PC-3 (cell line): ENCODE results near the gene PLEKHA6. TPM values are rescaled to one million over a fixed set of nuclear protein-coding genes. Genes with fewer than 3 reads are reported as not detected.

ENCODE experiments used
- ATAC-seq: fragments of 200-7000 bp; cut with Tn5 transposase; 2 replicates; pipeline ENCODE4 v1.9.1; 2020; ENCODE audit warnings: mild to moderate bottlenecking, moderate library complexity
- BruUV-seq: library from RNA; stranded (reverse); fragments of 400-500 nt; replicated peaks from 2 replicates; lab custom pipeline; 2021; lab: Mats Ljungman, UMichigan
- CTCF ChIA-PET: fragments of 300-600 bp; sonication (Branson Sonifier 250); formaldehyde crosslinking; loops from one replicate; lab custom pipeline; 2022; ENCODE audit warnings: antibody characterized with exemption; lab: Charles Lee
- POLR2A ChIA-PET: fragments of 300-600 bp; sonication (Branson Sonifier 250); formaldehyde crosslinking; loops from one replicate; lab custom pipeline; 2022; ENCODE audit warnings: antibody characterized with exemption; ENCODE audit not compliant: unreplicated experiment; lab: Charles Lee
- DNase-seq: peaks from one replicate; pipeline ENCODE4 v3.0.0-alpha.2; 2015
- H2AFZ ChIP-seq: fragments of 300-600 bp; sonication (generic); 2 replicates; pipeline ENCODE4 v1.6.0; 2016; ENCODE audit warnings: antibody characterized with exemption, low read length
- H3F3A ChIP-seq: fragments of 300-600 bp; sonication (generic); one replicate; pipeline ENCODE4 v1.6.0; 2017; ENCODE audit warnings: antibody characterized with exemption, low read length, control low read depth, mild to moderate bottlenecking; ENCODE audit not compliant: unreplicated experiment
- H3K27ac ChIP-seq: fragments of 300-600 bp; sonication (generic); 2 replicates; pipeline ENCODE4 v1.5.1; 2016; ENCODE audit warnings: mild to moderate bottlenecking, low read length
- H3K27me3 ChIP-seq: fragments of 300-600 bp; sonication (generic); 2 replicates; pipeline ENCODE4 v1.6.1; 2016; ENCODE audit warnings: low read length, mixed read lengths
- H3K36me3 ChIP-seq: fragments of 300-600 bp; sonication (generic); 2 replicates; pipeline ENCODE4 v1.6.1; 2016; ENCODE audit warnings: low read depth, mixed run types, low read length, mixed read lengths
- H3K4me1 ChIP-seq: fragments of 300-600 bp; sonication (generic); 2 replicates; pipeline ENCODE4 v1.5.1; 2016; ENCODE audit warnings: low read length; ENCODE audit not compliant: insufficient read depth
- H3K4me2 ChIP-seq: fragments of 300-600 bp; sonication (generic); 2 replicates; pipeline ENCODE4 v1.6.0; 2016; ENCODE audit warnings: low read length
- H3K4me3 ChIP-seq: fragments of 300-600 bp; sonication (generic); 2 replicates; pipeline ENCODE4 v1.5.1; 2016; ENCODE audit warnings: mild to moderate bottlenecking, low read length, mixed read lengths
- H3K79me2 ChIP-seq: fragments of 300-600 bp; sonication (generic); 2 replicates; pipeline ENCODE4 v1.6.1; 2017; ENCODE audit warnings: low read length, mixed read lengths
- H3K9ac ChIP-seq: fragments of 300-600 bp; sonication (generic); 2 replicates; pipeline ENCODE4 v1.6.0; 2016; ENCODE audit warnings: mild to moderate bottlenecking, low read length
- H3K9me2 ChIP-seq: fragments of 300-600 bp; sonication (generic); replicated peaks from 2 replicates; pipeline ENCODE4 v1.6.1; 2016; ENCODE audit warnings: mixed run types, low read length, mixed read lengths
- H3K9me3 ChIP-seq: fragments of 300-600 bp; sonication (generic); 2 replicates; pipeline ENCODE4 v1.6.1; 2016; ENCODE audit warnings: low read length, mixed read lengths
- H4K20me1 ChIP-seq: fragments of 300-600 bp; sonication (generic); 2 replicates; pipeline ENCODE4 v1.6.1; 2016; ENCODE audit warnings: low read length, mixed read lengths
- CTCF ChIP-seq: fragments of 300-600 bp; sonication (generic); conservative IDR thresholded peaks from 2 replicates; pipeline ENCODE4 v1.5.1; 2017; ENCODE audit warnings: antibody characterized with exemption, low read depth, mild to moderate bottlenecking, low read length
- EZH2 ChIP-seq: fragments of 300-600 bp; sonication (generic); IDR thresholded peaks from one replicate; pipeline ENCODE4 v1.6.1; 2017; ENCODE audit warnings: antibody characterized with exemption, mild to moderate bottlenecking, low read length; ENCODE audit not compliant: unreplicated experiment
- EZH2phosphoT487 ChIP-seq: fragments of 300-600 bp; sonication (generic); IDR thresholded peaks from 2 replicates; pipeline ENCODE4 v1.6.1; 2018; ENCODE audit warnings: mild to moderate bottlenecking, antibody characterized with exemption, low read length, borderline replicate concordance
- intact Hi-C: fragments of 100-400 bp; cut with micrococcal nuclease; formaldehyde crosslinking; loops from 2 replicates; pipeline ENCODE4 v1.9.0; 2023
- total RNA-seq: library from RNA; depleted of rRNA; stranded (reverse); fragments of >200 nt; gene quantifications from 2 replicates; pipeline ENCODE4 v1.2.3, GENCODE V29; 2014

Gene PLEKHA6
- total RNA-seq, 1 experiment from 2014 or later: 53.8 TPM

GRCh38 chr1:204323887-204324286, 35.8 kb downstream of the PLEKHA6 start:
- no TSS peak for BruUV-seq
- Histone ChIP-seq H3K27ac (0 out of 2 replicates have a peak overlapping the region, but pooled peaks have one; percentile 2), H3F3A (peaks cover 3% of the 10 kb centered on the region), H3K4me2 (peak overlapping the region; percentile 24), H3K79me2 (peaks cover 79% of the 10 kb centered on the region), H4K20me1 (0 out of 2 replicates have a peak, but pooled peaks cover 4% of the 10 kb centered on the region), H3K4me1 (peaks cover 46% of the 10 kb centered on the region), H3K9me2 (no peaks in the 10 kb centered on the region), H3K9me3 (no peaks in the 10 kb centered on the region), H2AFZ (no peak overlapping the region), H3K4me3 (no peak overlapping the region), H3K9ac (no peak overlapping the region), H3K36me3 (peaks cover under 1% of the 10 kb centered on the region; the same call in 1 of the 2 replicates), H3K27me3 (no peaks in the 10 kb centered on the region)
- DNase-seq (peak; percentile 72), ATAC-seq (peak; percentile 34)
- TF ChIP-seq EZH2phosphoT487: no peak
- no peak for TF ChIP-seq CTCF
- ChIA-PET CTCF (interaction anchor here (1.4 kb wide), 1 partner anchor 75 kb away, joined by 5 read pairs; no protein-coding TSS in a partner anchor), POLR2A (interaction anchor here (0.5 kb wide), 1 partner anchor 11 kb away, joined by 4 read pairs; no protein-coding TSS in a partner anchor)
- intact Hi-C loops: no loop called here

GRCh38 chr1:204322339-204322868, 37.3 kb downstream of the PLEKHA6 start:
- DNase-seq (no peak), ATAC-seq (no peak)
- H4K20me1 ChIP-seq: 0 out of 2 replicates have a peak, but pooled peaks cover 4% of the 10 kb centered on the region
- H3F3A ChIP-seq: peaks cover 3% of the 10 kb centered on the region
- peaks cover 49% of the 10 kb centered on the region for H3K4me1 ChIP-seq
- H3K79me2 ChIP-seq: peaks cover 85% of the 10 kb centered on the region
- H2AFZ ChIP-seq: no peak overlapping the region
- ChIA-PET CTCF (no interaction called here), POLR2A (no interaction called here)
- intact Hi-C loops: no loop called here
- H3K4me2 ChIP-seq: no peak overlapping the region
- no peaks in the 10 kb centered on the region for H3K9me2 ChIP-seq
- H3K9ac ChIP-seq: no peak overlapping the region
- BruUV-seq: no TSS peak
- H3K27ac ChIP-seq: no peak overlapping the region; the same call in 1 of the 2 replicates
- TF ChIP-seq EZH2 (no peak), CTCF (no peak), EZH2phosphoT487 (no peak)
- H3K36me3 ChIP-seq: peaks cover 4% of the 10 kb centered on the region; the same call in 1 of the 2 replicates
- no peaks in the 10 kb centered on the region for H3K27me3 ChIP-seq
- no peaks in the 10 kb centered on the region for H3K9me3 ChIP-seq
- no peak overlapping the region for H3K4me3 ChIP-seq

- intact Hi-C loops: no loop called here
Observed at GRCh38 chr1:204321665-204322064, 38.1 kb downstream of the PLEKHA6 start.

More at GRCh38 chr1:204321665-204322064, 38.1 kb downstream of the PLEKHA6 start:
- H3K9me3 ChIP-seq: no peaks in the 10 kb centered on the region
- no TSS peak for BruUV-seq
- H3K27me3 ChIP-seq: no peaks in the 10 kb centered on the region
- peaks cover 85% of the 10 kb centered on the region for H3K79me2 ChIP-seq
- H3K36me3 ChIP-seq: peaks cover 7% of the 10 kb centered on the region; the same call in 1 of the 2 replicates
- H4K20me1 ChIP-seq: 0 out of 2 replicates have a peak, but pooled peaks cover 4% of the 10 kb centered on the region
- no peak overlapping the region for H2AFZ ChIP-seq
- no peak overlapping the region for H3K9ac ChIP-seq
- DNase-seq (peak; percentile 37), ATAC-seq (no peak)
- TF ChIP-seq EZH2phosphoT487: no peak
- no peak for TF ChIP-seq EZH2
- no peak for TF ChIP-seq CTCF
- ChIA-PET CTCF (no interaction called here), POLR2A (no interaction called here)
- no peak overlapping the region for H3K4me3 ChIP-seq
- peak overlapping the region; percentile 90; the same call in 1 of the 2 replicates for H3K27ac ChIP-seq
- peaks cover 3% of the 10 kb centered on the region for H3F3A ChIP-seq
- H3K4me1 ChIP-seq: peaks cover 49% of the 10 kb centered on the region
- H3K9me2 ChIP-seq: no peaks in the 10 kb centered on the region
- no peak overlapping the region for H3K4me2 ChIP-seq
